A549 (cell line): Measurements from ENCODE around the gene CERS5.

Experiments used
- CEBPB ChIP-seq, 2 experiments: fragments of >200 bp in 1 of 2; sonication (Bioruptor Twin) in 1 of 2; formaldehyde crosslinking in 1 of 2; IDR thresholded peaks; 2 replicates each; pipeline ENCODE4 v1.6.1; 2012 to 2016
- CHD2 ChIP-seq: fragments of 150-350 bp; IDR thresholded peaks from 2 replicates; pipeline ENCODE4 v1.6.1; 2014; ENCODE audit warnings: low read length; ENCODE audit not compliant: partially characterized antibody
- CTCF ChIP-seq: fragments of >200 bp; sonication (Bioruptor Twin); formaldehyde crosslinking; IDR thresholded peaks from 3 replicates; pipeline ENCODE4 v1.5.1; 2016
- ESRRA ChIP-seq: fragments of 150-350 bp; IDR thresholded peaks from 2 replicates; pipeline ENCODE4 v1.6.1; 2014; ENCODE audit warnings: mild to moderate bottlenecking, low read length, borderline replicate concordance
- JUN ChIP-seq, 2 experiments: fragments of >200 bp; sonication (Bioruptor Twin); formaldehyde crosslinking; IDR thresholded peaks; 2 replicates in 1 of 2; 3 replicates in 1 of 2; pipeline ENCODE4 v1.6.1; 2016 to 2017
- KDM5A ChIP-seq: fragments of 200-600 bp; sonication (generic); IDR thresholded peaks from 2 replicates; pipeline ENCODE4 v1.6.1; 2016; ENCODE audit warnings: antibody characterized with exemption, mild to moderate bottlenecking
- MAFK ChIP-seq: fragments of 450-650 bp; IDR thresholded peaks from 2 replicates; pipeline ENCODE4 v1.6.1; 2014; ENCODE audit not compliant: partially characterized antibody
- MAX ChIP-seq: IDR thresholded peaks from 2 replicates; pipeline ENCODE4 v1.6.1; 2012
- NFE2L2 ChIP-seq: fragments of 150-350 bp; conservative IDR thresholded peaks from 2 replicates; pipeline ENCODE4 v1.6.1; 2014; ENCODE audit warnings: low read length
- POLR2A ChIP-seq: IDR thresholded peaks from 2 replicates; pipeline ENCODE4 v1.6.1; 2012; ENCODE audit warnings: mild to moderate bottlenecking, low read length
- RCOR1 ChIP-seq: fragments of 150-350 bp; IDR thresholded peaks from 2 replicates; pipeline ENCODE4 v1.6.1; 2014; ENCODE audit warnings: antibody characterized with exemption, low read length, low read depth
- ZNF302 ChIP-seq: fragments of 250-450 bp; sonication (Bioruptor Pico); IDR thresholded peaks from 2 replicates; pipeline ENCODE4 v1.9.0; 2021; ENCODE audit warnings: inconsistent platforms, mild to moderate bottlenecking, moderate library complexity

GRCh38 chr12:50120953-50121352 lies 46.2 kb downstream of the CERS5 start:
- TF ChIP-seq CEBPB (IDR thresholded peaks at IDR 0.05) = no peak
- no peak for TF ChIP-seq POLR2A
- TF ChIP-seq NFE2L2 = no peak
- no peak for TF ChIP-seq JUN (IDR thresholded peaks at IDR 0.05)
- TF ChIP-seq CTCF = no peak
- no peak for TF ChIP-seq ESRRA
- TF ChIP-seq KDM5A = no peak
- TF ChIP-seq RCOR1 = no peak
- TF ChIP-seq ZNF302 (CRISPR knock-in tag) = no peak
- no peak for TF ChIP-seq MAX
- no peak for TF ChIP-seq CHD2
- no peak for TF ChIP-seq MAFK
